ENCODE measurements around the gene PTGES3L. TPM values are rescaled to one million over a fixed set of nuclear protein-coding genes. Genes with fewer than 3 reads are reported as not detected.

The PTGES3L gene
- total and polyA plus RNA-seq, 2 experiments from 2014 or later, result 2.3 to 2.5 TPM

GRCh38 chr17:42991471-42991870, 11.6 kb upstream of the PTGES3L start:
- no peak overlapping the region for H3K4me3 Mint-ChIP-seq
- H3F3A ChIP-seq (replicated peaks; ENCODE audit: low read depth), result 0 out of 2 replicates have a peak, but pooled peaks cover 4% of the 10 kb centered on the region
- H3K27ac Mint-ChIP-seq, result no peak overlapping the region
- H3K36me3 ChIP-seq (ENCODE audit: insufficient read depth), result peaks cover 30% of the 10 kb centered on the region
- peaks cover 67% of the 10 kb centered on the region for H3K36me3 Mint-ChIP-seq (ENCODE audit: low read depth)
- ATAC-seq (no peak), DNase-seq (ENCODE audit: low spot score) (no peak)
- no peaks in the 10 kb centered on the region; the same call in 2 of the 3 replicates for H3K9me3 Mint-ChIP-seq
- no peaks in the 10 kb centered on the region for H3K79me2 ChIP-seq (replicated peaks; ENCODE audit: insufficient read depth)
- H3K27me3 ChIP-seq (ENCODE audit: insufficient read depth), result no peaks in the 10 kb centered on the region
- H4K20me1 ChIP-seq (replicated peaks; ENCODE audit: insufficient read depth), result no peaks in the 10 kb centered on the region
- H3K9me2 ChIP-seq (ENCODE audit: insufficient read depth), result no peaks in the 10 kb centered on the region
- H3K4me1 ChIP-seq (ENCODE audit: insufficient read depth), result no peaks in the 10 kb centered on the region
- no peaks in the 10 kb centered on the region for H3K4me1 Mint-ChIP-seq
- H3K27me3 Mint-ChIP-seq (ENCODE audit: insufficient read depth, low read depth, poor library complexity), result no peaks in the 10 kb centered on the region
- no peak overlapping the region for H3K27ac ChIP-seq (ENCODE audit: low read depth)
- no peak overlapping the region for H3K4me3 ChIP-seq
- no peak overlapping the region for H3K4me2 ChIP-seq
- TF ChIP-seq POLR2AphosphoS5 (IDR thresholded peaks at IDR 0.05; ENCODE audit: low read depth) (no peak), ETS1 (IDR thresholded peaks at IDR 0.05) (no peak), REST (IDR thresholded peaks at IDR 0.05; ENCODE audit: unreplicated experiment) (no peak), ZNF331 (CRISPR knock-in tag; IDR thresholded peaks at IDR 0.05; ENCODE audit: low read depth) (no peak), EZH2 (IDR thresholded peaks at IDR 0.05; ENCODE audit: low read depth, unreplicated experiment) (no peak), NANOG (IDR thresholded peaks at IDR 0.05; ENCODE audit: borderline replicate concordance) (no peak), EZH2phosphoT487 (IDR thresholded peaks at IDR 0.05; ENCODE audit: unreplicated experiment) (no peak), CTCF (conservative IDR thresholded peaks at IDR 0.05; ENCODE audit: low read depth in 2 of 2) (no peak), JUNB (IDR thresholded peaks at IDR 0.05; ENCODE audit: unreplicated experiment) (no peak), ZNF462 (CRISPR knock-in tag; IDR thresholded peaks at IDR 0.05) (no peak)
- no peak overlapping the region for H2AFZ ChIP-seq
